ENCODE results near the gene TMCC1.

Gene TMCC1

GRCh38 chr3:129745253-129745652 is 148.3 kb downstream of the TMCC1 start:
- Histone ChIP-seq H3K9me3 (ENCODE audit: control insufficient read depth in 1 of 2, low read length in 2 of 2) (no peaks in the 10 kb centered on the region), H3K27me3 (ENCODE audit: low read depth, low read length) (no peaks in the 10 kb centered on the region), H3K4me1 (ENCODE audit: control insufficient read depth in 1 of 2, insufficient read depth in 2 of 2, low read length in 2 of 2) (peaks cover 0 to 6% of the 10 kb centered on the region in 2 donors), H3K36me3 (ENCODE audit: control insufficient read depth in 1 of 2, insufficient read depth in 2 of 2, low read length in 2 of 2) (no peaks in the 10 kb centered on the region), H3K4me3 (ENCODE audit: low read depth in 1 of 2, low read length in 2 of 2) (no peak overlapping the region), H3K27ac (ENCODE audit: low read length) (no peak overlapping the region)

- H3K9me3 ChIP-seq (ENCODE audit: control insufficient read depth in 1 of 2, low read length in 2 of 2): no peaks in the 10 kb centered on the region
- H3K27ac ChIP-seq (ENCODE audit: low read length): no peak overlapping the region
- H3K36me3 ChIP-seq (ENCODE audit: control insufficient read depth in 1 of 2, insufficient read depth in 2 of 2, low read length in 2 of 2): no peaks in the 10 kb centered on the region
- H3K4me1 ChIP-seq (ENCODE audit: control insufficient read depth in 1 of 2, insufficient read depth in 2 of 2, low read length in 2 of 2): peaks cover 0 to 6% of the 10 kb centered on the region in 2 donors
- H3K4me3 ChIP-seq (ENCODE audit: low read depth in 1 of 2, low read length in 2 of 2): no peak overlapping the region
- H3K27me3 ChIP-seq (ENCODE audit: low read depth, low read length): no peaks in the 10 kb centered on the region
Measured at GRCh38 chr3:129741794-129742193, 151.7 kb downstream of the TMCC1 start.

- Histone ChIP-seq H3K27me3 (ENCODE audit: low read depth, low read length) (no peaks in the 10 kb centered on the region), H3K4me1 (ENCODE audit: control insufficient read depth in 1 of 2, insufficient read depth in 2 of 2, low read length in 2 of 2) (no peaks in the 10 kb centered on the region), H3K9me3 (ENCODE audit: control insufficient read depth in 1 of 2, low read length in 2 of 2) (no peaks in the 10 kb centered on the region), H3K36me3 (ENCODE audit: control insufficient read depth in 1 of 2, insufficient read depth in 2 of 2, low read length in 2 of 2) (no peaks in the 10 kb centered on the region), H3K27ac (ENCODE audit: low read length) (no peak overlapping the region), H3K4me3 (ENCODE audit: low read depth in 1 of 2, low read length in 2 of 2) (no peak overlapping the region)
Measured at GRCh38 chr3:129740090-129740489, 153.4 kb downstream of the TMCC1 start.

GRCh38 chr3:129739634-129740033 is 153.9 kb downstream of the TMCC1 start:
- Histone ChIP-seq H3K27ac (ENCODE audit: low read length) (no peak overlapping the region), H3K4me1 (ENCODE audit: control insufficient read depth in 1 of 2, insufficient read depth in 2 of 2, low read length in 2 of 2) (no peaks in the 10 kb centered on the region), H3K9me3 (ENCODE audit: control insufficient read depth in 1 of 2, low read length in 2 of 2) (no peaks in the 10 kb centered on the region), H3K4me3 (ENCODE audit: low read depth in 1 of 2, low read length in 2 of 2) (no peak overlapping the region), H3K36me3 (ENCODE audit: control insufficient read depth in 1 of 2, insufficient read depth in 2 of 2, low read length in 2 of 2) (no peaks in the 10 kb centered on the region), H3K27me3 (ENCODE audit: low read depth, low read length) (no peaks in the 10 kb centered on the region)

- Histone ChIP-seq H3K4me3 (ENCODE audit: low read depth in 1 of 2, low read length in 2 of 2) (no peak overlapping the region), H3K27ac (ENCODE audit: low read length) (no peak overlapping the region), H3K4me1 (ENCODE audit: control insufficient read depth in 1 of 2, insufficient read depth in 2 of 2, low read length in 2 of 2) (no peaks in the 10 kb centered on the region), H3K9me3 (ENCODE audit: control insufficient read depth in 1 of 2, low read length in 2 of 2) (no peaks in the 10 kb centered on the region), H3K36me3 (ENCODE audit: control insufficient read depth in 1 of 2, insufficient read depth in 2 of 2, low read length in 2 of 2) (no peaks in the 10 kb centered on the region), H3K27me3 (ENCODE audit: low read depth, low read length) (no peaks in the 10 kb centered on the region)
Measured at GRCh38 chr3:129738172-129738571, 155.3 kb downstream of the TMCC1 start.

- Histone ChIP-seq H3K4me1 (ENCODE audit: control insufficient read depth in 1 of 2, insufficient read depth in 2 of 2, low read length in 2 of 2) (peaks cover 0 to 3% of the 10 kb centered on the region in 2 donors), H3K27me3 (ENCODE audit: low read depth, low read length) (no peaks in the 10 kb centered on the region), H3K36me3 (ENCODE audit: control insufficient read depth in 1 of 2, insufficient read depth in 2 of 2, low read length in 2 of 2) (no peaks in the 10 kb centered on the region), H3K27ac (ENCODE audit: low read length) (no peak overlapping the region), H3K9me3 (ENCODE audit: control insufficient read depth in 1 of 2, low read length in 2 of 2) (no peaks in the 10 kb centered on the region), H3K4me3 (ENCODE audit: low read depth in 1 of 2, low read length in 2 of 2) (no peak overlapping the region)
Measured at GRCh38 chr3:129736070-129736469, 157.4 kb downstream of the TMCC1 start.

GRCh38 chr3:129735638-129736037 is 157.9 kb downstream of the TMCC1 start:
- Histone ChIP-seq H3K4me3 (ENCODE audit: low read depth in 1 of 2, low read length in 2 of 2) (no peak overlapping the region), H3K27ac (ENCODE audit: low read length) (no peak overlapping the region), H3K27me3 (ENCODE audit: low read depth, low read length) (no peaks in the 10 kb centered on the region), H3K9me3 (ENCODE audit: control insufficient read depth in 1 of 2, low read length in 2 of 2) (no peaks in the 10 kb centered on the region), H3K36me3 (ENCODE audit: control insufficient read depth in 1 of 2, insufficient read depth in 2 of 2, low read length in 2 of 2) (no peaks in the 10 kb centered on the region), H3K4me1 (ENCODE audit: control insufficient read depth in 1 of 2, insufficient read depth in 2 of 2, low read length in 2 of 2) (peaks cover 0 to 3% of the 10 kb centered on the region in 2 donors)

- no peaks in the 10 kb centered on the region for H3K27me3 ChIP-seq (ENCODE audit: low read depth, low read length)
- H3K4me1 ChIP-seq (ENCODE audit: control insufficient read depth in 1 of 2, insufficient read depth in 2 of 2, low read length in 2 of 2): peaks cover 0 to 3% of the 10 kb centered on the region in 2 donors
- no peak overlapping the region for H3K27ac ChIP-seq (ENCODE audit: low read length)
- no peak overlapping the region for H3K4me3 ChIP-seq (ENCODE audit: low read depth in 1 of 2, low read length in 2 of 2)
- H3K36me3 ChIP-seq (ENCODE audit: control insufficient read depth in 1 of 2, insufficient read depth in 2 of 2, low read length in 2 of 2): no peaks in the 10 kb centered on the region
- no peaks in the 10 kb centered on the region for H3K9me3 ChIP-seq (ENCODE audit: control insufficient read depth in 1 of 2, low read length in 2 of 2)
Measured at GRCh38 chr3:129734449-129734848, 159.1 kb downstream of the TMCC1 start.

GRCh38 chr3:129732200-129732876 is 161.2 kb downstream of the TMCC1 start:
- no peaks in the 10 kb centered on the region for H3K36me3 ChIP-seq (ENCODE audit: control insufficient read depth in 1 of 2, insufficient read depth in 2 of 2, low read length in 2 of 2)
- no peak overlapping the region for H3K27ac ChIP-seq (ENCODE audit: low read length)
- H3K9me3 ChIP-seq (ENCODE audit: control insufficient read depth in 1 of 2, low read length in 2 of 2): no peaks in the 10 kb centered on the region
- no peaks in the 10 kb centered on the region for H3K27me3 ChIP-seq (ENCODE audit: low read depth, low read length)
- H3K4me3 ChIP-seq (ENCODE audit: low read depth in 1 of 2, low read length in 2 of 2): no peak overlapping the region
- peaks cover 4 to 14% of the 10 kb centered on the region in 2 donors for H3K4me1 ChIP-seq (ENCODE audit: control insufficient read depth in 1 of 2, insufficient read depth in 2 of 2, low read length in 2 of 2)

GRCh38 chr3:129727707-129728106 is 165.8 kb downstream of the TMCC1 start:
- H3K27ac ChIP-seq (ENCODE audit: low read length): no peak overlapping the region
- H3K27me3 ChIP-seq (ENCODE audit: low read depth, low read length): no peaks in the 10 kb centered on the region
- H3K9me3 ChIP-seq (ENCODE audit: control insufficient read depth in 1 of 2, low read length in 2 of 2): no peaks in the 10 kb centered on the region
- no peaks in the 10 kb centered on the region for H3K36me3 ChIP-seq (ENCODE audit: control insufficient read depth in 1 of 2, insufficient read depth in 2 of 2, low read length in 2 of 2)
- H3K4me3 ChIP-seq (ENCODE audit: low read depth in 1 of 2, low read length in 2 of 2): no peak overlapping the region
- peaks cover 8 to 24% of the 10 kb centered on the region in 2 donors for H3K4me1 ChIP-seq (ENCODE audit: control insufficient read depth in 1 of 2, insufficient read depth in 2 of 2, low read length in 2 of 2)

- Histone ChIP-seq H3K27me3 (ENCODE audit: low read depth, low read length) (no peaks in the 10 kb centered on the region), H3K9me3 (ENCODE audit: control insufficient read depth in 1 of 2, low read length in 2 of 2) (no peaks in the 10 kb centered on the region), H3K36me3 (ENCODE audit: control insufficient read depth in 1 of 2, insufficient read depth in 2 of 2, low read length in 2 of 2) (no peaks in the 10 kb centered on the region), H3K27ac (ENCODE audit: low read length) (peak overlapping the region; percentile 17), H3K4me1 (ENCODE audit: control insufficient read depth in 1 of 2, insufficient read depth in 2 of 2, low read length in 2 of 2) (peaks cover 10 to 23% of the 10 kb centered on the region in 2 donors), H3K4me3 (ENCODE audit: low read depth in 1 of 2, low read length in 2 of 2) (peak overlapping the region in 1 of 2 donors; percentile 4)
Measured at GRCh38 chr3:129723558-129724324, 169.8 kb downstream of the TMCC1 start.

All from muscle layer of duodenum (tissue), 2 donors.